Measurements from ENCODE around the gene IL15RA.

DNA sequence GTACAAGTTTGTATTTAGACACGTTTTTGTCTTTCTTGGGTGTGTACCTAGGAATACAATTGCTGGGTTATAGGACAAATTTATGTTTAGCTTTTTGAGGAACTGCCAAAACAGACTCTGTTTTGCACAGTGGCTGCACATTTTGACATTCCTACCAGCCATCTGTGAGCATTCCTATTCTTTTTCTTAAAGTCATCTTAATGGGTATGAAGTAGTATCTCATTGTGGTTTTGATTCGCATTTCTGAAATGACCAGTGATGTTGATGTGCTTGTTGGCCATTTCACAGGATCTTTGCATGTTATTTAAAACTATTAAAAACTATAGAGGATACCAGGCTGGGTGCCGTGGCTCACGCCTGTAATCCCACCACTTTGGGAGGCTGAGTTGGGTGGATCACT is 32.6 kb upstream of the IL15RA start:
- TF ChIP-seq, protein P1, sequence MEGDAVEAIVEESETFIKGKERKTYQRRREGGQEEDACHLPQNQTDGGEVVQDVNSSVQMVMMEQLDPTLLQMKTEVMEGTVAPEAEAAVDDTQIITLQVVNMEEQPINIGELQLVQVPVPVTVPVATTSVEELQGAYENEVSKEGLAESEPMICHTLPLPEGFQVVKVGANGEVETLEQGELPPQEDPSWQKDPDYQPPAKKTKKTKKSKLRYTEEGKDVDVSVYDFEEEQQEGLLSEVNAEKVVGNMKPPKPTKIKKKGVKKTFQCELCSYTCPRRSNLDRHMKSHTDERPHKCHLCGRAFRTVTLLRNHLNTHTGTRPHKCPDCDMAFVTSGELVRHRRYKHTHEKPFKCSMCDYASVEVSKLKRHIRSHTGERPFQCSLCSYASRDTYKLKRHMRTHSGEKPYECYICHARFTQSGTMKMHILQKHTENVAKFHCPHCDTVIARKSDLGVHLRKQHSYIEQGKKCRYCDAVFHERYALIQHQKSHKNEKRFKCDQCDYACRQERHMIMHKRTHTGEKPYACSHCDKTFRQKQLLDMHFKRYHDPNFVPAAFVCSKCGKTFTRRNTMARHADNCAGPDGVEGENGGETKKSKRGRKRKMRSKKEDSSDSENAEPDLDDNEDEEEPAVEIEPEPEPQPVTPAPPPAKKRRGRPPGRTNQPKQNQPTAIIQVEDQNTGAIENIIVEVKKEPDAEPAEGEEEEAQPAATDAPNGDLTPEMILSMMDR (IDR thresholded peaks at IDR 0.05; ENCODE audit: low read depth, low read length, missing input control), result no peak
- TF ChIP-seq GABPA (IDR thresholded peaks at IDR 0.05 in 1 of 2, conservative IDR thresholded peaks at IDR 0.05 in 1 of 2) (no peak), REST (IDR thresholded peaks at IDR 0.05) (no peak), SP1 (IDR thresholded peaks at IDR 0.05) (no peak), RXRA (IDR thresholded peaks at IDR 0.05) (no peak), RAD21 (IDR thresholded peaks at IDR 0.05) (no peak), TAF1 (conservative IDR thresholded peaks at IDR 0.05) (no peak), JUND (IDR thresholded peaks at IDR 0.05) (no peak)
- TF ChIP-seq, protein P2, sequence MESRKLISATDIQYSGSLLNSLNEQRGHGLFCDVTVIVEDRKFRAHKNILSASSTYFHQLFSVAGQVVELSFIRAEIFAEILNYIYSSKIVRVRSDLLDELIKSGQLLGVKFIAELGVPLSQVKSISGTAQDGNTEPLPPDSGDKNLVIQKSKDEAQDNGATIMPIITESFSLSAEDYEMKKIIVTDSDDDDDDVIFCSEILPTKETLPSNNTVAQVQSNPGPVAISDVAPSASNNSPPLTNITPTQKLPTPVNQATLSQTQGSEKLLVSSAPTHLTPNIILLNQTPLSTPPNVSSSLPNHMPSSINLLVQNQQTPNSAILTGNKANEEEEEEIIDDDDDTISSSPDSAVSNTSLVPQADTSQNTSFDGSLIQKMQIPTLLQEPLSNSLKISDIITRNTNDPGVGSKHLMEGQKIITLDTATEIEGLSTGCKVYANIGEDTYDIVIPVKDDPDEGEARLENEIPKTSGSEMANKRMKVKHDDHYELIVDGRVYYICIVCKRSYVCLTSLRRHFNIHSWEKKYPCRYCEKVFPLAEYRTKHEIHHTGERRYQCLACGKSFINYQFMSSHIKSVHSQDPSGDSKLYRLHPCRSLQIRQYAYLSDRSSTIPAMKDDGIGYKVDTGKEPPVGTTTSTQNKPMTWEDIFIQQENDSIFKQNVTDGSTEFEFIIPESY (IDR thresholded peaks at IDR 0.05), result no peak
- TF ChIP-seq, protein P3, sequence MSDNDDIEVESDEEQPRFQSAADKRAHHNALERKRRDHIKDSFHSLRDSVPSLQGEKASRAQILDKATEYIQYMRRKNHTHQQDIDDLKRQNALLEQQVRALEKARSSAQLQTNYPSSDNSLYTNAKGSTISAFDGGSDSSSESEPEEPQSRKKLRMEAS (IDR thresholded peaks at IDR 0.05), result no peak
